Neuronal stem cell (in vitro differentiated cells): ENCODE measurements around the gene C1QL4.

Experiments
- DNase-seq: peaks from one replicate; pipeline ENCODE4 v3.0.0-alpha.2; 2013; ENCODE audit warnings: low spot score
- H2AFZ ChIP-seq: one replicate; pipeline ENCODE4 v1.6.1; 2013; ENCODE audit warnings: mild to moderate bottlenecking, low read length, inconsistent platforms
- H2AK5ac ChIP-seq: 2 replicates; pipeline ENCODE4 v1.6.1; 2013; ENCODE audit warnings: low read depth, mild to moderate bottlenecking, inconsistent platforms, low read length, moderate library complexity, mixed read lengths
- H2BK120ac ChIP-seq: 2 replicates; pipeline ENCODE4 v1.6.1; 2013; ENCODE audit warnings: low read depth, mild to moderate bottlenecking, inconsistent platforms, low read length, moderate library complexity, mixed read lengths
- H2BK12ac ChIP-seq: one replicate; pipeline ENCODE4 v1.6.1; 2013; ENCODE audit warnings: low read length, inconsistent platforms
- H2BK15ac ChIP-seq: 2 replicates; pipeline ENCODE4 v1.6.1; 2013; ENCODE audit warnings: mild to moderate bottlenecking, low read length, inconsistent platforms, mixed read lengths
- H2BK5ac ChIP-seq: one replicate; pipeline ENCODE4 v1.6.1; 2013; ENCODE audit warnings: inconsistent platforms, mild to moderate bottlenecking, low read length, moderate library complexity
- H3K14ac ChIP-seq: one replicate; pipeline ENCODE4 v1.6.1; 2013; ENCODE audit warnings: low read length, inconsistent platforms
- H3K18ac ChIP-seq: 2 replicates; pipeline ENCODE4 v1.6.1; 2013; ENCODE audit warnings: low read length, inconsistent platforms
- H3K23ac ChIP-seq: 2 replicates; pipeline ENCODE4 v1.6.1; 2013; ENCODE audit warnings: low read depth, mild to moderate bottlenecking, mixed read lengths, low read length, inconsistent platforms; ENCODE audit not compliant: poor library complexity
- H3K27ac ChIP-seq: replicated peaks from 3 replicates; pipeline ENCODE4 v1.5.1; 2013; ENCODE audit warnings: low read length, inconsistent platforms
- H3K27me3 ChIP-seq, 3 experiments: 2 replicates each; pipeline ENCODE4 v1.6.1; 2013; ENCODE audit warnings: low read length in 3 of 3, mild to moderate bottlenecking in 2 of 3, inconsistent platforms in 1 of 3, low read depth in 1 of 3, mixed read lengths in 1 of 3, moderate library complexity in 1 of 3; ENCODE audit not compliant: control insufficient read depth in 3 of 3, insufficient read depth in 3 of 3
- H3K36me3 ChIP-seq, 2 donors: replicated peaks in 1 of 2; 2 replicates each; pipeline ENCODE4 v1.6.1; 2013; ENCODE audit warnings: low read length in 2 of 2; ENCODE audit not compliant: control insufficient read depth in 2 of 2, insufficient read depth in 2 of 2
- H3K4ac ChIP-seq: 2 replicates; pipeline ENCODE4 v1.6.1; 2013; ENCODE audit warnings: inconsistent platforms, mild to moderate bottlenecking, low read length, moderate library complexity
- H3K4me1 ChIP-seq, 2 donors: 1 replicate in 1 of 2; 2 replicates in 1 of 2; pipeline ENCODE4 v1.6.1; 2013; ENCODE audit warnings: low read length in 2 of 2, low read depth in 1 of 2; ENCODE audit not compliant: control insufficient read depth in 2 of 2, insufficient read depth in 1 of 2
- H3K4me2 ChIP-seq: one replicate; pipeline ENCODE4 v1.6.1; 2013; ENCODE audit warnings: mild to moderate bottlenecking, low read length, inconsistent platforms; ENCODE audit not compliant: insufficient read depth, poor library complexity, severe bottlenecking
- H3K4me3 ChIP-seq, 2 donors: 2 replicates each; pipeline ENCODE4 v1.5.1; 2013; ENCODE audit warnings: low read length in 2 of 2, mild to moderate bottlenecking in 2 of 2, inconsistent platforms in 1 of 2, moderate library complexity in 1 of 2
- H3K79me1 ChIP-seq: one replicate; pipeline ENCODE4 v1.6.1; 2013; ENCODE audit warnings: low read depth, mild to moderate bottlenecking, inconsistent platforms, low read length, moderate library complexity
- H3K9ac ChIP-seq: one replicate; pipeline ENCODE4 v1.6.1; 2013; ENCODE audit warnings: mild to moderate bottlenecking, low read depth, low read length, inconsistent platforms; ENCODE audit not compliant: poor library complexity
- H3K9me3 ChIP-seq, 2 donors: replicated peaks in 1 of 2; 2 replicates each; pipeline versions ENCODE3 to v1.6.1; 2013; ENCODE audit warnings: low read length in 2 of 2, mild to moderate bottlenecking in 2 of 2, inconsistent platforms in 1 of 2, low read depth in 1 of 2, mixed read lengths in 1 of 2, moderate library complexity in 1 of 2; ENCODE audit not compliant: control insufficient read depth in 2 of 2, insufficient read depth in 1 of 2
- H4K8ac ChIP-seq: one replicate; pipeline ENCODE4 v1.6.1; 2013; ENCODE audit warnings: low read depth, mild to moderate bottlenecking, inconsistent platforms, low read length, moderate library complexity
- H4K91ac ChIP-seq: one replicate; pipeline ENCODE4 v1.6.1; 2013; ENCODE audit warnings: low read length, low read depth, mild to moderate bottlenecking, inconsistent platforms; ENCODE audit not compliant: poor library complexity
- WGBS, 2 donors: extraction: QIAGEN DNeasy Blood & Tissue Kit; methylation state at CpG; one replicate each; pipeline ENCODE4 v1.1.7; 2013; ENCODE audit warnings: missing lambda C conversion rate in 2 of 2, mixed read lengths in 1 of 2; ENCODE audit not compliant: insufficient read length in 2 of 2, insufficient replicate concordance in 1 of 2; ENCODE audit errors: extremely low coverage in 2 of 2; 5-methylcytosine and 5-hydroxymethylcytosine counted together

Gene C1QL4

GRCh38 chr12:49370539-49370938 is 33.6 kb upstream of the C1QL4 start:
- Histone ChIP-seq H2BK15ac (no peak overlapping the region), H3K79me1 (peaks cover 2% of the 10 kb centered on the region), H3K14ac (no peak overlapping the region), H3K18ac (no peak overlapping the region), H3K27me3 (no peaks in the 10 kb centered on the region), H2AFZ (no peak overlapping the region), H3K9me3 (no peaks in the 10 kb centered on the region), H3K4ac (no peak overlapping the region), H3K4me3 (no peak overlapping the region), H3K4me2 (no peak overlapping the region), H3K23ac (no peak overlapping the region), H4K8ac (no peak overlapping the region), H2AK5ac (no peak overlapping the region), H2BK120ac (no peak overlapping the region), H3K27ac (no peak overlapping the region), H3K9ac (no peak overlapping the region), H2BK12ac (no peak overlapping the region), H2BK5ac (no peak overlapping the region), H4K91ac (no peak overlapping the region), H3K36me3 (peaks cover 0 to 28% of the 10 kb centered on the region in 2 donors), H3K4me1 (peaks cover 0 to 2% of the 10 kb centered on the region in 2 donors)
- WGBS, 2 donors, result no CpG with 5 or more reads among the region's 6 CpGs
- DNase-seq, result no peak

- no peak overlapping the region for H4K91ac ChIP-seq
- H3K9ac ChIP-seq, result no peak overlapping the region
- DNase-seq, result no peak
- no peaks in the 10 kb centered on the region for H3K27me3 ChIP-seq
- H2BK5ac ChIP-seq, result no peak overlapping the region
- no peak overlapping the region for H3K14ac ChIP-seq
- H3K79me1 ChIP-seq, result peaks cover 2% of the 10 kb centered on the region
- H3K4me1 ChIP-seq, result peaks cover 0 to 2% of the 10 kb centered on the region in 2 donors
- H3K4me2 ChIP-seq, result no peak overlapping the region
- WGBS, 2 donors, result no CpG with 5 or more reads among the region's 6 CpGs
- H3K4ac ChIP-seq, result no peak overlapping the region
- no peak overlapping the region for H2AK5ac ChIP-seq
- no peaks in the 10 kb centered on the region for H3K9me3 ChIP-seq
- no peak overlapping the region for H3K18ac ChIP-seq
- no peak overlapping the region for H4K8ac ChIP-seq
- H3K23ac ChIP-seq, result no peak overlapping the region
- H2BK120ac ChIP-seq, result no peak overlapping the region
- H3K4me3 ChIP-seq, result no peak overlapping the region
- H2BK15ac ChIP-seq, result no peak overlapping the region
- no peak overlapping the region for H2AFZ ChIP-seq
- peaks cover 0 to 28% of the 10 kb centered on the region in 2 donors for H3K36me3 ChIP-seq
- no peak overlapping the region for H3K27ac ChIP-seq
- H2BK12ac ChIP-seq, result no peak overlapping the region
Observed at GRCh38 chr12:49369411-49370145, 32.6 kb upstream of the C1QL4 start.

GRCh38 chr12:49368240-49368600 is 31.2 kb upstream of the C1QL4 start:
- no peaks in the 10 kb centered on the region for H3K27me3 ChIP-seq
- no peak overlapping the region for H4K8ac ChIP-seq
- no CpG with 5 or more reads among the region's 3 CpGs for WGBS, 2 donors
- no peak overlapping the region for H3K27ac ChIP-seq
- no peak overlapping the region for H3K14ac ChIP-seq
- no peak for DNase-seq
- no peak overlapping the region for H2BK5ac ChIP-seq
- no peak overlapping the region for H4K91ac ChIP-seq
- H3K4me2 ChIP-seq, result peak overlapping the region; percentile 46
- H3K36me3 ChIP-seq, result peaks cover 0 to 16% of the 10 kb centered on the region in 2 donors
- H2AK5ac ChIP-seq, result no peak overlapping the region
- H3K9ac ChIP-seq, result no peak overlapping the region
- no peak overlapping the region for H2BK12ac ChIP-seq
- H3K79me1 ChIP-seq, result peaks cover 2% of the 10 kb centered on the region
- no peak overlapping the region for H3K18ac ChIP-seq
- no peak overlapping the region for H3K4ac ChIP-seq
- H2AFZ ChIP-seq, result peak overlapping the region; percentile 92
- no peaks in the 10 kb centered on the region for H3K9me3 ChIP-seq
- H3K4me3 ChIP-seq, result peak overlapping the region; percentile 21 to 62
- no peak overlapping the region for H3K23ac ChIP-seq
- peaks cover 0 to 2% of the 10 kb centered on the region in 2 donors for H3K4me1 ChIP-seq
- H2BK120ac ChIP-seq, result no peak overlapping the region
- no peak overlapping the region for H2BK15ac ChIP-seq

GRCh38 chr12:49367381-49368239 is 30.6 kb upstream of the C1QL4 start, which contains the start of gene SPATS2:
Gene SPATS2 (plus strand): TSS chr12:49367462. CDS start chr12:49461013, 93,551 bp downstream.
- peak within 1 kb of the TSS; percentile 99 for H3K14ac ChIP-seq
- H2AFZ ChIP-seq, result peak within 1 kb of the TSS; percentile 92
- H2BK120ac ChIP-seq, result peak within 1 kb of the TSS; percentile 89
- no peak for DNase-seq
- H2AK5ac ChIP-seq, result no peak within 1 kb of the TSS
- peaks cover 0 to 2% of the 10 kb centered on the region in 2 donors for H3K4me1 ChIP-seq
- H2BK5ac ChIP-seq, result peak within 1 kb of the TSS; percentile 98
- H3K23ac ChIP-seq, result peak within 1 kb of the TSS; percentile 94
- H3K9ac ChIP-seq, result peak within 1 kb of the TSS; percentile 98
- peak within 1 kb of the TSS; percentile 56 for H4K91ac ChIP-seq
- no CpG with 5 or more reads among the region's 52 CpGs for WGBS, 2 donors
- H3K36me3 ChIP-seq, result peaks cover 0 to 13% of the 10 kb centered on the region in 2 donors
- H2BK12ac ChIP-seq, result no peak within 1 kb of the TSS
- H3K4me3 ChIP-seq, result peak within 1 kb of the TSS; percentile 62 to 93
- no peaks in the 10 kb centered on the region for H3K27me3 ChIP-seq
- no peaks in the 10 kb centered on the region for H3K9me3 ChIP-seq
- H4K8ac ChIP-seq, result no peak within 1 kb of the TSS
- H3K27ac ChIP-seq, result peak within 1 kb of the TSS; percentile 99
- no peak within 1 kb of the TSS for H3K4ac ChIP-seq
- peak within 1 kb of the TSS; percentile 99 for H3K18ac ChIP-seq
- peaks cover 2% of the 10 kb centered on the region for H3K79me1 ChIP-seq
- peak within 1 kb of the TSS; percentile 77 for H3K4me2 ChIP-seq
- H2BK15ac ChIP-seq, result peak within 1 kb of the TSS; percentile 90
